ENCODE data around the gene MMAB. TPM values are rescaled to one million over a fixed set of nuclear protein-coding genes. Genes with fewer than 3 reads are reported as not detected.

The MMAB gene
- 27.9 to 34.8 TPM (median 30.8 TPM) in 5 replicates for total RNA-seq (2022; extraction: Qiagen RNA extraction; ENCODE audit: low read depth)

GRCh38 chr12:109573029-109573913 lies at the start of gene MMAB, which contains the start of gene MVK:
MMAB (minus strand) TSS chr12:109573504; CDS start chr12:109573480, 24 bp downstream.
MVK (plus strand) TSS chr12:109573794; CDS start chr12:109574823, 1,029 bp downstream.

Other genes starting within 250 kb of the MMAB start
- not detected in 5 replicates for gene MYO1H, start 225.6 kb downstream of the MMAB start, total RNA-seq (2022; extraction: Qiagen RNA extraction; ENCODE audit: low read depth)
- gene KCTD10, start 96.2 kb downstream of the MMAB start, total RNA-seq (2022; extraction: Qiagen RNA extraction; ENCODE audit: low read depth) = 45.7 to 58.4 TPM (median 47.7 TPM) in 5 replicates
- gene UBE3B, start 95.9 kb downstream of the MMAB start, total RNA-seq (2022; extraction: Qiagen RNA extraction; ENCODE audit: low read depth) = 12.4 to 14.6 TPM (median 13.3 TPM) in 5 replicates
- 6.2 to 9.2 TPM (median 9.1 TPM) in 5 replicates for gene MVK, start 290 bp upstream of the MMAB start, total RNA-seq (2022; extraction: Qiagen RNA extraction; ENCODE audit: low read depth)
- 3.5 to 5.7 TPM (median 5.1 TPM) in 5 replicates for gene FAM222A, start 140.3 kb upstream of the MMAB start, total RNA-seq (2022; extraction: Qiagen RNA extraction; ENCODE audit: low read depth)